Stimulated activated CD4-positive, alpha-beta T cell treated with anti-CD3 and anti-CD28 coated beads, TNF-alpha, amount 100 ng/mL, for 24 hours (primary cell): ENCODE data around the gene OTUD3.
"Not testable (repeated sequence)": the region's sequence is repeated elsewhere in the genome, so short reads cannot be mapped to it uniquely, and the experiment has no call there.

Experiments used
- DNase-seq, 3 experiments: peaks; one replicate each; pipeline ENCODE4 v3.0.0-alpha.2; 2020; ENCODE audit warnings: low read depth in 3 of 3

OTUD3 gene, protein sequence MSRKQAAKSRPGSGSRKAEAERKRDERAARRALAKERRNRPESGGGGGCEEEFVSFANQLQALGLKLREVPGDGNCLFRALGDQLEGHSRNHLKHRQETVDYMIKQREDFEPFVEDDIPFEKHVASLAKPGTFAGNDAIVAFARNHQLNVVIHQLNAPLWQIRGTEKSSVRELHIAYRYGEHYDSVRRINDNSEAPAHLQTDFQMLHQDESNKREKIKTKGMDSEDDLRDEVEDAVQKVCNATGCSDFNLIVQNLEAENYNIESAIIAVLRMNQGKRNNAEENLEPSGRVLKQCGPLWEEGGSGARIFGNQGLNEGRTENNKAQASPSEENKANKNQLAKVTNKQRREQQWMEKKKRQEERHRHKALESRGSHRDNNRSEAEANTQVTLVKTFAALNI

DNA sequence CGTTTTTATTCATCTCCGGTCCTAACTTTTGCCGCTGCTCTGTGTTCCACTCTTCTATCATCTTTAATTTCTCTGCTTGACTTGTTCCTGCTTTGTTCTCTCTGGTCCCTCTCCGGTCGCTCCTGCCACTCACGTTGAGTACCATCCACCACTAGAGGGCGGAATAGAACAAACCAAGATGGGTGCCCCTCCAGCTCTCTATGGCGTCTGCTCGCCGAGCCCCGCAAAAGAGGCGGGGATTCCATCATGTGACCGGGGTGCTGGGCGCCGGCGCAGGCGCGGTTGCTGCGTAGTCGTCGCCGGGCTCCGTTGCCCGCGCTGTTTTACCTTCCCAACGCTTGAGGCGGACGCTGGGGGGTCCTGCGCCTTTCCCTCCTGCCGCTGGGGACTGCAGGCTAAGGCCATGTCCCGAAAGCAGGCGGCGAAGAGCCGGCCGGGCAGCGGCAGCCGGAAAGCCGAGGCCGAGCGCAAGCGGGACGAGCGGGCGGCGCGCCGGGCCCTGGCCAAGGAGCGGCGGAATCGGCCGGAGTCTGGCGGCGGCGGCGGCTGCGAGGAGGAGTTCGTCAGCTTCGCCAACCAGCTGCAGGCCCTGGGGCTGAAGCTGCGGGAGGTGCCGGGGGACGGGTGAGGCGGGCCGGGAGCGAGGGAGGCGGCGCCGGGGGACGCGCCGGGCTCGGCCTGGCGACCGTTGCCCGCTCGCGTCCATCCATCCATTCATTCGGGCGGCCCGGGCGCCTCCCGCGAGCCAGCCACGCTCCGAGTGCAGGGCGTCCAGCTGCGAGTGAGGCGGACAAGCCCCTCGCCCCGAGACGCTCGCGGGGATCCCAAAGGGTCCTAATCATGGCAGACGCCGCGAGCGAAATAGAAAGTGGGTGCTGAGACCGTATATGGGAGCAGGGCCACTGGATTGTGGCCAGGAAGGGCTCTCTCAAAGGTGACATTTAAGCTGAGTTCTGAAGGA is at the start of gene OTUD3:
Gene OTUD3, plus strand, starts transcription at position 285 of the 961 bp plus-strand sequence. Its CDS starts 119 bp downstream, at position 404.
- DNase-seq: peak; percentile 90 to 93 (median 93)

DNA sequence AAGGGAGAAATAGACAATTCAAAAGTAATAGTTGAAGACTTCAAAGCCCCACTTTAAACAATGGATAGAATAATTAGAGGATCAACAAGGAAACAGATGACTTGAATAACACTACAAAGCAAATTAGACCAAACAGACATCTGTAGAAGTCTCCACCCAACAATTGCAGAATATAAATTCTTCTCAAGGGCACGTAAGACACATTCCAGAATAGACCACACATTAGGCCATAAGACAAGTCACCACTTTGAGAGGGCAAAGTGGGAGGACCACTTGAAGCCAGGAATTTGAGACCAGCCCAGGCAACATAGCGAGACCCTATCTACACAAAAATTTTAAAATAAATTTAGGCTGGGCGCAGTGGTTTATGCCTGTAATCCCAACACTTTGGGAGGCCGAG is 46.6 kb upstream of the OTUD3 start:
- DNase-seq: no peak

DNA sequence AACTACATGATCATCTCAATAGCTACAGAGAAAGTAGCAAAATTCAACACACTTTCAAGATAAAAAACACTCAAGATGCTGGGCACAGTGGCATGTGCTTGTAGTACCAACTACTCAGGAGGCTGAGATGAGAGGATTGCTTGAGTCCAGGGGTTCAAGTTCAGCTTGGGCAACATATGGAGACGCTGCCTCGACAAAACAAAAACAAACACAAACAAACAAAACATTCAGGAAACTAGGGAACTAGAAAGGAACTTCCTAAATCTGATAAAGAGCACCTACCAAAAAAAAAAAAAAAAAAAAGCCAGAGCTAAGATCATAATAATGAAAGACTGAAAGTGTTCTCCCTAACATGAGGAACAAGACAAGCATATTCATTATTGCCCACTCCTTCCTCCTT is 44.3 kb upstream of the OTUD3 start:
- DNase-seq: no peak

DNA sequence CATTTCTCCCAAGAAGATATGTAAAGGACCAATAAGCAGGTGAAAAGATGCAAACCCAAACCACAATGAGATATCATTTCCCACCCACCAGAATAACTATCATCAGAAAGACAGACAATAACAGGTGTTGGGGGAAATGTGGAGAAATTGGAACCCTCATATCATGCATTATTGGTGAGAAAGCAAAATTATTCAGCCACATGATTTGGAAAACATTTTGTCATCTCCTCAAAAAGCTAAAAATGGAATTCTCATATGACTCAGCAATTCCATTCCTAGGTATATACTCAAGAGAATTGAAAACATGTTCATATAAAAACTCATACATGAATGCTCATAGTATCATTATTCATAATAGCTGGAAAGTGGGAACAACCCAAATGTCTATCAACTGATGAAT is 42.0 kb upstream of the OTUD3 start:
- DNase-seq: no peak

DNA sequence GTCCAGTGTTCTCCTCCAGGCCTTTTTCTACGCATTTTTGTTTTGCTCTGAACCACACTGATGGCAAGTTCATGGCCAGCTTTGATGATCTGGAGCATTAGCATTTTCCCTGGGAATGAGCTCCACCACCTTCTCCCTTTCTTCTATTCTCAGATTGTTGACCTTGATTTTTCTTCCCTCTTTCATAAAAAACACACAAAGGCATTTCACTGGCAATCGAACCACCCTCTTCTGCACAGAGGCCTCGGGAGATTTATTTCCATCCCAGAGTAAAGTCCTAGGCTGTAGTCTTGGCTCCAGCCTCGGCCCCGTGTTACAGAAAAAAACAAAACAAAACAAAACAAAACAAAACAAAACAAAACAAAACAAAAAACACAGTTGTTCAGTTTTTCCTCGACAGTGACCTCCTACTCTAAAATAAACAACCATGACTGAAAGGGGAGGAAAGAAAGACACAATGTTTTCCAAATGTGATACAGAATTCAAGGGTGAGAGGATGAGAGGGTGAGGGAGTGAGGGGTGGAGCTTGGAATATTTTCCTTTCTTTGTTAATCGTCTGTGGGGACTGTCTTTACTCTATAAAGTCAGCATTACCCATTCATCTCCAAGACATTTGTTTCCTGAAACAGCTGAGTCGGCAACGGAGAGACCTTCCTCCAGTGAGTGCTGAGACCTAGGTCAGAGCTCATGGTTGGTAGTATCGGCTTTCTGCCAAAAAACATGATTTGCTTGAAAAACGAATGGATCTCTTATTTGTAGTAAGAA is 37.3 kb upstream of the OTUD3 start:
- no peak for DNase-seq

DNA sequence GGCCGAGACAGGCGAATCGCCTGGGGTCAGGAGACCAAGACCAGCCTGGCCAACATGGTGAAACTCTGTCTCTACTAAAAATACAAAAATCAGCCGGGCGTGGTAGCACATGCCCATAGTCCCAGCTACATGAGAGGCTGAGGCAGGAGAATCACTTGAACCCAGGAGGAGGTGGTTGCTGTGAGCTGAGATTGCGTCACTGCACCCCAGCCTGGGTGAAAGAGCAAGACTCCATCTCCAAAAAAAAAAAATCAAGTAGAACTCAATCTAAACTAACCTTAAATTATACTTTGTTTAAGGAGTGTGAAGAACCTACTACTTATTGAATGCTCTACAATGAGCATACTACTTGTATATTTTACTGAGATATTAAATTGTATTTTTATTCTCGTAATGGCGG is 36.6 kb upstream of the OTUD3 start:
- DNase-seq: no peak

DNA sequence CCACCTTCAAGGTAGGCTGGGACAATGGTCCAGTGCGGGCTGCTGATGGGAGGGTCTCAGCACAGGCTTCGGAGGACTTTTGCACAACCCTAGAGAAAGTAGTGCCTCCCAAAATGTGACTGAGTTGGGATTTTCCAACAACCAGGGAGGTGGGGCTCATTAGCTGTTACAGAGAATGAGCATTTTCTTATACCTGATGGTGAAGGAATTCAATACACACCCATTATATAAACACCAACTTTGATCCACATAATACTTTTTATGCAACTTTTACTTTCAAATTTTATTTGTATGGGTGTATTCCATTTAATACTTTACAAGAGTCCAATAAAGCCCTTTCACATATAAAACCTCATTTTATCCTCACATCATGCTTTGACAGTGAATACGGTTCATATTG is 35.9 kb upstream of the OTUD3 start:
- no peak for DNase-seq

DNA sequence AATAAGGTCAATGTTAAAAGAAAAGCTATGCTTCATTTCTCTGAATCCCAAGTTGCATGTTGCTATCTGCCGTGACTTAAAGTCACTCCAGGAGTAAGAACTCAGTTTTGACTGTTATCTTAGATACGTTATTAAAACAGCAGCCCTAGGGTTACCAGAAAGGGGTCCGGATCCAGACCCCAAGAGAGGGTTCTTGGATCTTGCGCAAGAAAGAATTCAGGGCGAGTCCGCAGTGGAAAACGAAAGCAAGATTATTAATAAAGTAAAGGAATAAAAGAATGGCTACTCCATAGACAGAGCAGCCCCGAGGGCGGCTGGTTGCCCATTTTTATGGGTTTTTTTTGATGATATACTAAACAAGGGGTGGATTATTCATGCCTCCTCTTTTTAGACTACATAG is 34.9 kb upstream of the OTUD3 start:
- DNase-seq: not testable (repeated sequence)

DNA sequence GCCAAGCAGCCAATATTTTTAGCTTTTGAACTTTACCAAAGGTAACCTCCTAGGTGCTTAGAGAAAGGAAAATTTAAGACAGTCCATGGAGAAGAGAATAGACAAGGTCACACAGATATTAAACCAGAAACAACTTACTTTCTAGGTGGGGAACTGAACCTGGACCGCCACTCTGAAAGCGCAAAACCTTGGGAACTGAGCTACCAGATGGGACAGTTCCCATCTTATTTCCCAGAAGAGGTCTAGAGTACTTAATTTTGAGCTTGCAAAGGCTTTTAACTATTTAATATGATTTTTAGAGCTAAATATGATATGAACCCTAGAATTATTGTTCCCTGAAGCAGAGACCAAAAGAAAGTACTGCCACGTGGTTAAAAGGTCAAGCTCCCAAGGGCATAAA is 32.9 kb upstream of the OTUD3 start:
- DNase-seq: not testable (repeated sequence)

DNA sequence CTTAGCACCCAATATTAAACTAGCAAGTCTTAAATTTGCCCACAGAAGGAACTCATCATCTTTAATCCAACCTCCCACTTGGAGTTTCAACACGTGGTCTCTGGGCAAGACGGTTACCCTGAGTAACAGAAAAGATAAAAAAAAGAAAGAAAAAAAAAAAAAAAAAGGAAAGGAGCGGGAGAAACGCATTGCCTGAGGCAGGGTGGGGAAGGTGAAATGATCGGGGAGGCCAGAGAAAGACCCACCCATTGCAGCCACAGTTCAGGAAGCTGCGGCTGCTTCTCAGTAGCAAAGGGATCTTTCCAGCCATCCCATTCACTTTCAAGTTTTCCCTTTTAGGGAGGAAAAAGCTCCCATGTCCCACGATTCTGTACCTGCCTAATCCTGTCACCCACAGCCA is 32.0 kb upstream of the OTUD3 start:
- DNase-seq: no peak

DNA sequence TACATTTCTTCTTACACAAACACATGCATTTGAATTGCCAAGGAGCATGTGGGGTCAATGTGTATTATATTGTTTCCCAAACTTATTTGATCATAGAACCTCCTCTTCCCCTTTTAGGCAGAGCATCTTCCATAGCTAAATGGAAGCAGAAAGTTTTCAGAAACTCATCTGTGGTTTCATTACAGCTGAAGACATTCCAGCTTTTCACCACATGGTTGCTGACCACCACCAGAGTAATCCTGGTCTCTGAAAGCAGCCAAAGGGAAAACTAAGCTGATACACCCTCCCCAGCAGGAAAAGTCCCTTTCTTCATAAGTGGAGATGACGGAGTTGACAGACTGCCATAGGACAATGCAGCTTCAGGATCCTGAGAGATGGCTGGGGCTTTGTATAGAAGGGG is 30.2 kb upstream of the OTUD3 start:
- no peak for DNase-seq

DNA sequence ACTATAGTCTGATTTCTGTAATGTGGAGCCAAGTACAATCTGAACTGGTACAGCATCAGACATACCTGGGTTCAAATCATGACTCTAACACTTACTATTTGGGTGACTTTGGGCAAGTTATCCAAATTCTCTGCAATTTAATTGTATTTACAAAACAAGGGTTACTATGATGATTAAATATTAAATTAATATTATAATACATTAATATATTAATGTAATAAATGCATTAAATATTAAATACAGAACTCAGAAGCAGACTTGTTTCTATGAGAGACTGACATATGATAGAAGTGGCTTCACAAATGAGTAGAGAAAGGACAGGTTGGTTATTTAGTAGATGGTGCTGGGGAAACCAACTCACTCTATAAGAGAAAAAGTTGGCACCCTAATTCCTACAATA is 27.3 kb upstream of the OTUD3 start:
- DNase-seq: no peak

DNA sequence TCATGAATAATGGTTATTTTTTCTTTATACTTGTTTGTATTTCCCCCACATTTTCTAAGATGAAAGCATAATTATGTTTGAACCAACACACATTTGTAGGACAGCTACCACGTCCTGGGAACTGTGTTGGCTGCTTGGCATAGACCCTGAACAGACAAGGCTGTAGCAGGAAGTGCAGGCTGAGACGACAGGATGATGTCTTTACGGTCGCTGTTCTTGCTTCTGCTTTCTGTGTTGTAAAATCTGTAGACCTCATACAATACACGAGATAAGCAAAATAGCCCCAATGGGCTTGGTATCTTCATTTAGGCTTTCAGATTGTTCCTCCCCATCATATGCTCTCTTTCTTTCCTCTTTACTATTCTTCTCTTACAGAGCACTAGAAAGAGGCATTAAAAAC is 23.3 kb upstream of the OTUD3 start:
- DNase-seq: no peak

DNA sequence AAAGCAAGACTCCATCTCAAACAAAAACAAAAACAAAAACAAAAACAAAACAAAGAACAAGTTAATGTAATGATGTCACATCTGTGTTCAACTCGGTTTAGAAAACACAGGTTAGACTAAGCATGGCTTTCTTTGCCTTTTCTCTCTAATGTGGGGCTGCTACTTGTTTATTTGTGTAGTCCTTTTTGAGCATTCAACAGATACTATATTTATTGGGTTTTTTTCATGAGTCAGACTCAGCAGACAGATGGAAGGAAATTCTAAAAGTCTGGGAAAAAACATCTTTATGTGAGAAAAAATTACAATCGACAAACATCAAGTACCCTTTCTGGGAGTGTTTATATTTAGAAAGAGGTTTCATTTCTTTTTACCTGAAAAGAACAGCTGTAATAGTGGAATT is 22.3 kb upstream of the OTUD3 start:
- DNase-seq: no peak

DNA sequence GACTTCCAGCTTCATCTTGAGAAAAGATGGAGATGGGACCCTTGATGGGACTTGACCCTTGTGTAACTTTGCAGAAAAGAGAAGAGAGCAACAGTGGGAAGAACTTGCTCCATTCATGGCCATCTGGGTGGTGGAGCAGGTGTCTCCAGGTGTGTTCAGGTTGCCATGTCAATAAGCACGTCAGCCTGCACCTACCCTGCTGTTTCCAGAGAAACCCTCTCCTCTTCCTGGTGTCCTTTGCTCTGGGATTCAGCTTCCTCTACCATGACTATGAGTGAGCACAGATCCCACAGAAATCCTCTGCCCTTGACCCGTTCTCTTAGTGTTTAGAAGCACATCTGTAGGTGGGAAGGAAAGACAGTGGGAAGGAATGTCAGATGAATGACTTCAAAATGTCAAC is 21.8 kb upstream of the OTUD3 start:
- DNase-seq: no peak

DNA sequence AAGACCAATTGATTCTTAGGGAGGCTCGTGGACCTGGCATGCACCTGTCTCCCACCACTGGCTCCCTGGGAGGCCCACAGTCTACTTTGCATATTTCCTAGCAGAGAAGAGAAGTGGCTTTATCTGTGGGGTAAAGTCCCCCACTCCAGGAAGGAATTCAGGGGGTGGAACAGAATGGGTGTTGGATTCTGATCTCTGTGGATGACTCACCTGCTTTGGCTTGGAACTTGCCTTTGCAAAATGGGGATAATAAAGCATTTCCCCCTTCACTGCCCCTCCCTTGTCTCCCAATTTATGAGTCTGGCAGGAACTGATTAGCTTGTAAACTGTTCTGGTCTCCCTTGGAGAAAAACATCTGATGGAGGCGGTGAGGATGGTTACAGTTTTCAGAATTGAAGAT is 21.2 kb upstream of the OTUD3 start:
- DNase-seq: no peak

DNA sequence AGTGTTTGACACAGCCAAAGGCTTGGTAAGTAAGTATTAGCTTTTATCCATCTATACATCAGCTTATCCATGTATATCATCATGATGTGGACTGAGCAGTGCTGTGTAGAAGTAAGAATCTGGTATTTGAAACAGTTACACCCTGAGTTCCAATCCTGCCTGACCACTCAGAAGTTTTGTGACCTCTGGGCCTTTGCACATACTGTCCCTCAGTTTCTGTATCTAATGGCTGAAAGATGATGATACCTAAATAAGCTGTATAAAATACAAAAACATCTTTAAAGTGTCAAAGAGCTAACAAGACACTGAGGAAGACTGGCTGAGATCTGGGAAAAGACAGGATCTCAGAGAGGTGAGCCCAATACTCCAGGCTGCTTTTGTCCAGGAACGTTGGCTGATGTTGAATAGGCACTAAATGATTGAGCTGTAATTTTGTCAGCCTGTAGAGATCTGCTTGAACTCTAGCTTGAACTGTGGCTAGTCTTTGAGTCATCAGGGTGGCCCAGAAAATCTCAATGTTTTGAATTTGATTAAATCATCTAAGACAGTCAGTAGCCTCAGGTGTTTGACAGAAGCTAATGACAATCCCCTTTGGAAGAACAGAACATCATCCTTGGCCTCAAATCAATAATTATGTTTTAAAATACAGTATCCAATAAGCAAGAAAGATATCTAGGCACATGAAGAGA is 20.2 kb upstream of the OTUD3 start:
- DNase-seq: no peak

DNA sequence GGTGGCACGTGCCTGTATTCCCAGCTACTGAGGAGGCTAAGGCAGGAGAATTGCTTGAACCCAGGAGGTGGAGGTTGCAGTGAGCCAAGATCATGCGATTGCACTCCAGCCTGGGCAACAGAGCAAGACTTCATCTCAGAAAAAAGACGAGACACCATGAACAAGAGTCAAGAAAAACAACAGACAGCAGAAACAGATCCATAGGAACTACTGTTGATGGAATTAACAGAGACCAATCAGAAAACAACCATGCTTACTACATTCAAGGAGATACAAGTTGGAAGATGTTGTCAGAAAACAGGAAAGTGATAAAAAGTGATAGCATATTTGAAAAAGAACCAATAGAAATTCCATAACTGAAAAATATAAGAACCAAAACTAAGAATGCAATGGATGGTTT is 19.3 kb upstream of the OTUD3 start:
- DNase-seq: no peak

DNA sequence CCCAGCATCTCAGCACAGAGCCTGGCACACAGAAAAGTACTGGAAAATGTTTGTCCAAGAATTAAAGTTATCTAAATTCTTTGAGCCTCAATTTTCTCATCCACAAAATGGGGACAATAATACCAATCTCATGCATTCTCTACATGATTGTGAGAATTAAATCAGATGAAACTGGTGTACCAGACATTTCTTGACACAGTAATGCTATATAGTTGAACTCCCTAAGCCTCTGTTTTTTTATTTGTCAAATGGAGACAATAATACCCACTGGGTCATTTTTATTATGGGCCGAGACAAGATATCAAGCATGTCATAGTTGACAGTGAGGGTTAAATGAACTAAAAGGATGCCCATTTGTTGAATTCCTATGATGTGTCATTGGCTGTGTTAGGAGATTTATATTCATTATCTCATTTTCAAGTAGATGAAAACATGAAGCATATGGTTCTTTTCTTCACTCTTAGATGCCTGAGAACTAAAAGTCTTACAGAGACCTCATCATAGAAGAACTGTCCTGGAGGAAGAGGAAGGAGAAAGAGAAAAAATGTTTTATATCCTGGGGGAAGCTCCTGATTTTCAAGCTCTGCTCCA is 17.5 kb upstream of the OTUD3 start:
- no peak for DNase-seq

DNA sequence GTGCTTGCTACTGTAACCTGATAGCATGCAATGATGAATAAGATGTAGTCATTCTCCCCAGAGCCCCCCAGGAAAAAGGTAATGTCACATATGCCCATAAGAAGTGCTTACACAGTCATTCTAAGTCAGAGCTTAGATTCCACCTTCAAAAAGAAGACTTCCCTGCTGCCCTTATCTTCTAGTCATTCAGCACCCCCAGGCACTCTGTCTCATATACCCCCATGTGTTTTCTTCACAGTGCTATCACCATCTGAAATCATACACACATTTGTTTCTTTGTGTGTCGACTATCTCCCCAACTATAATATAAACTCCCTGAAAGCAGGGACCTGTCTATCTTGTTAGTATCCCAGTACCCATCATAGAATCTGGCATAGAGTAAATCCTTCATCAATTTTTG is 16.2 kb upstream of the OTUD3 start:
- no peak for DNase-seq

DNA sequence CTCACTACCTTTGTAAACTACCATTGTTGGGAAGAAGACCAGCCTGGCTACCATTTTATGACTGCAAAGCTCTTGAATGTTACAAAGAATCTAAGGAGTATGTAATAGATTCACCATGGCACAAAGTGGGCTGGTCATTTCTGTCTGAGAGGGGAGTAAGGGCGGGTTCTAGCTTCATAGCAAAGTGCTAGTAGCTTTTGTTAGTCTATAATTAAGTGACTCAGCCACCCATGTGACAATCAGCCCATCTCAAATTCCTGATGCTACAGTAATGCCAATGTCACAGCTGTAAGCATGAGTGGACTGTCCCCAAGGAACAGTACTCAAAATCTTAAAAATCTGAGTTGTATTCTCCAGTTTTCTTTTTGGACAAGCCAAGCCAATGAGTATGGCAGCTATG is 15.4 kb upstream of the OTUD3 start:
- no peak for DNase-seq
